Activated gamma-delta T cell treated with anti-CD3 and anti-CD28 coated beads, Interleukin-2, amount 50 U/mL, for 16 hours (primary cell): ENCODE measurements around the gene RTL1.

Experiments used
- DNase-seq: peaks from one replicate; pipeline ENCODE4 v3.0.0-alpha.2; 2020; ENCODE audit warnings: low read depth

The RTL1 gene

GRCh38 chr14:100903672-100904185 lies at the start of gene RTL1:
RTL1 (minus strand) TSS chr14:100903722; CDS start chr14:100884788, 18,934 bp downstream.
- DNase-seq = no peak

GRCh38 chr14:100950024-100950423 lies 46.5 kb upstream of the RTL1 start:
- no peak for DNase-seq

GRCh38 chr14:100944052-100944451 lies 40.5 kb upstream of the RTL1 start:
- no peak for DNase-seq

- DNase-seq = no peak
Observed at GRCh38 chr14:100930270-100930669, 26.7 kb upstream of the RTL1 start.

- no peak for DNase-seq
Observed at GRCh38 chr14:100915560-100915959, 12.0 kb upstream of the RTL1 start.

GRCh38 chr14:100914597-100915021 lies 11.1 kb upstream of the RTL1 start:
- DNase-seq = no peak

- no peak for DNase-seq
Observed at GRCh38 chr14:100911665-100912316, 8.3 kb upstream of the RTL1 start.

GRCh38 chr14:100910888-100911664 lies 7.6 kb upstream of the RTL1 start:
- DNase-seq = no peak

- no peak for DNase-seq
Observed at GRCh38 chr14:100909439-100909838, 5.9 kb upstream of the RTL1 start.

- DNase-seq = no peak
Observed at GRCh38 chr14:100907240-100907639, 3.7 kb upstream of the RTL1 start.

- DNase-seq = no peak
Observed at GRCh38 chr14:100906420-100906819, 2.9 kb upstream of the RTL1 start.

- no peak for DNase-seq
Observed at GRCh38 chr14:100905166-100905565, 1.6 kb upstream of the RTL1 start.

GRCh38 chr14:100904307-100905087 lies 975 bp upstream of the RTL1 start:
- no peak for DNase-seq

GRCh38 chr14:100903134-100903468 lies 421 bp downstream of the RTL1 start:
- DNase-seq = no peak

- no peak for DNase-seq
Observed at GRCh38 chr14:100902295-100903133, 1.0 kb downstream of the RTL1 start.

GRCh38 chr14:100901391-100902183 lies 1.9 kb downstream of the RTL1 start:
- DNase-seq = no peak

- DNase-seq = no peak
Observed at GRCh38 chr14:100900837-100901390, 2.6 kb downstream of the RTL1 start.

- DNase-seq = no peak
Observed at GRCh38 chr14:100899884-100900771, 3.4 kb downstream of the RTL1 start.
